Activated T-helper 1 cell treated with Interleukin-2 at 50 U/mL for 16 hours (primary cell): Measurements from ENCODE around the gene FITM1.

Experiments
- DNase-seq: peaks from one replicate; pipeline ENCODE4 v3.0.0-alpha.2; 2020; ENCODE audit warnings: low read depth

FITM1 gene

DNA sequence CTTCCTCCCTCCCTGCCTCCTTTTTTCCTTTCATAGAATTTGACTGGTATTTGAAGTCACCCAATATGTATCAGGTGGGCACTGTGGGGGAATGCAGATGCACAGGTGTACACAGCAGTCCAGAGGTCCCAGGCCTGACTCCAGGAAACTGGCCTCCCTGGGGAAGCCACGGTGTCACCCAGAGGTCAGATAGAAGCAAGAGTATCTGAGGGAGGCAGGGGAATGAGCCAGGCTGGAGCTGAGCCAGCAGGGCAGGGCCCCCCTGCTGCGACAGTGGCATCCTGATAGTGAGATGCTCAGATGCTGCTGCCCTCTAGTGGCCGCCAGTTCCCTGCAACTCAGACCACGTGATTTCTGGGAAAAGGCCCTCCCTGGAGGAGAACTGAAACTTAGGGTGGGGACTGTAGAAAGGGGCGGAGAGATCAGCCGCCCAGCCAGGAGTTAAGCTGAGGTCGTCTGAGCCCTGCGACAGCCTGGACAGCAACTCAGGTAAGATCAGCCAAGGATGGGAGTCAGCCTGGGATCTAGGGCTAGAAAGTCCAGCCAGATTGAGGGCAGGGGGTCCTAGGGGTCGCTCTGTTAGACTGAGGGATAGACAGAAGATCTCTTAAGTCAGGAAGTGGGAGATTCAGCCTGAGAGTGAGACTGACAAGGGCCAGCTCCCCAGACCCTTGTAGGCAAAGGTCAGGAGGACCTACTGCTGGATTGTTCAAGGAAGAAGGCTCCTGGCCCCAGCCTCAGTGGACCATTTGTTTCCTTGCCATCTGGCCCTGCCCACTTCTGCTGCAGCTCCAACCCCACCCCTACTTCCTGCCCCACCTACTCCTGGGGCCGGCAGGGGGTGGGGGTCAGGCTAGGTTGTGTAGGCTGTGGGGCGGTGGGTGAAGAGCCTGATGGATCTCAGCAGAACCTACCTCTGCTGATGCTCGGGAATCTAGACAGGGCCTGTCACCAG is 30.7 kb downstream of the FITM1 start, which contains the start of gene IRF9:
IRF9 (plus strand) TSS at position 416 of the 955 bp plus-strand sequence. CDS start 880 bp downstream, outside the sequence.
- peak; percentile 92 for DNase-seq

DNA sequence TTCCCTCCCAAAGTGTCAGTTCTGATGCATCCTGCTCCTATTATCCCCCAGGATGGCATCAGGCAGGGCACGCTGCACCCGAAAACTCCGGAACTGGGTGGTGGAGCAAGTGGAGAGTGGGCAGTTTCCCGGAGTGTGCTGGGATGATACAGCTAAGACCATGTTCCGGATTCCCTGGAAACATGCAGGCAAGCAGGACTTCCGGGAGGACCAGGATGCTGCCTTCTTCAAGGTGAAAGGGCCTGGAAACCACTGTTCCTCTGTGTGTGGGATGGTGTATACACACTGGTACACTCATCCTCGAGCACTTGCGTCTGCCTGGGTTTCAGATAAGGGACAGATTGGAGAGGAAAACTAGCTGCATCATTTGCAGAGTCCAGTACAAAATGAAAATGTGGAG is 31.6 kb downstream of the FITM1 start:
- no peak for DNase-seq

GRCh38 chr14:24164518-24164991 is 34.1 kb downstream of the FITM1 start:
- no peak for DNase-seq

DNA sequence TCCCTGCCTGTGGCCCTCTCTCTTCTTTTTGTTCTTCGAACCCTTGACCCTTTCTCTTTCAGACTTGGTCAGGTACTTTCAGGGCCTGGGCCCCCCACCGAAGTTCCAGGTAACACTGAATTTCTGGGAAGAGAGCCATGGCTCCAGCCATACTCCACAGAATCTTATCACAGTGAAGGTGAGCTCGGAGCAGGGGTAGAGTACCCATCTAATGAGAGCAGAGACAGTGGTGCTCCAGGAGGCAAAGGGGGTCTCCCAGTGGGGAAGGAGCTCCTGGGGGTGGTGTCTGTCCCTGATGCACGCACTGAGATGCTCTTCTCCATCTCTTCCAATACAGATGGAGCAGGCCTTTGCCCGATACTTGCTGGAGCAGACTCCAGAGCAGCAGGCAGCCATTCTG is 35.3 kb downstream of the FITM1 start:
- DNase-seq, result no peak

DNA sequence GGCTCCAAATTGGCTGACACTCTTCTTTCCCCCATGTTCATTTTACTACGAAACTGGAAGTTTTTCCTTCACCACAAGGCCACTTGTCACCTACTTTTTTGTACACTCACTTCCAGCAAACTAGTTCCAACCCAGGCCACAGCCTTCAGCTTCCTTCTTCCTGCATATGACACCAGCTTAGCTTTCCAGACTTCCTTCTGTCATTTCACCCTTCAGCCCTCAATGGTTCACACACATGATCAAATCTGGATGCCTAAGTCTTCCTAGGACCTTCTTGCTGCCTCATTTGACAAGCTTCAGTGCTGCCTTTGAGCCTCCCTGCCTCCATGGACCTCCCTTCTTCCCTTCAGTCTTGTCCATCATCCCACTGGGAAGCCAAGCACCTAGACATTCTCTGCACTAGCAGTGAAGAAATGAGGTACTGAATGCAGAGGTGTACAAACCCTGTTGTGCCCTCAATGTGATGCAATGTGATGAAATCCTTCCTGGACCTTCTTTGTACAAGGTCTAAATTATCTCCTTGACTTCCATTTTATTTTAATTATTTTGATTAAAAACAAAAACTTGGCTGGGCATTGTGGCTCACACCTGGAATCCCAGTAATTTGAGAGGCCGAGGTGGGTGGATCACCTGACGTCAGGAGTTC is 37.1 kb downstream of the FITM1 start:
- no peak for DNase-seq

GRCh38 chr14:24171422-24172260 is 41.2 kb downstream of the FITM1 start, which contains the start of gene REC8:
TSS of gene REC8 (plus strand) at chr14:24172080. CDS start at chr14:24172553, 473 bp downstream.
- peak; percentile 49 for DNase-seq

GRCh38 chr14:24172261-24172860 is 41.9 kb downstream of the FITM1 start:
- no peak for DNase-seq

- DNase-seq, result no peak
Observed at GRCh38 chr14:24172871-24173281, 42.4 kb downstream of the FITM1 start.

- DNase-seq, result no peak
Observed at GRCh38 chr14:24176599-24176998, 46.1 kb downstream of the FITM1 start.

GRCh38 chr14:24177041-24177825 is 46.8 kb downstream of the FITM1 start:
- no peak for DNase-seq

DNA sequence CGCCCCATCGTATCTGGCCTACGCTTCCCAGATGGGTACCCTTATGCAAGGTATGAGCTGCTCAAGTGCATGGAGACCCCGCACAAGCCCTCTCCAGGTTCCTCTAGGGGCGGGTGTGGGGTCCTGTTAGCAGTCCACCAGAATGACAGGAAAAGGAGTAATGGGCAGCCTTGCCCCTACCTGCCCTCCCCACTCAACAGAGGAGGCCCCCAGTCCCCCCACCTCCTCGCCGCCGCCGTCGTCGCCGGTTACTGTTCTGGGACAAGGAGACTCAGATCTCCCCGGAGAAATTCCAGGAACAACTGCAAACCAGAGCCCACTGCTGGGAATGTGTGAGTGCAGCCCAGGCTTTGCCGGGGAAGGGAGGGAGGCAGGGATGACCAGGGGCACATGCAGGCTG is 47.4 kb downstream of the FITM1 start:
- no peak for DNase-seq

DNA sequence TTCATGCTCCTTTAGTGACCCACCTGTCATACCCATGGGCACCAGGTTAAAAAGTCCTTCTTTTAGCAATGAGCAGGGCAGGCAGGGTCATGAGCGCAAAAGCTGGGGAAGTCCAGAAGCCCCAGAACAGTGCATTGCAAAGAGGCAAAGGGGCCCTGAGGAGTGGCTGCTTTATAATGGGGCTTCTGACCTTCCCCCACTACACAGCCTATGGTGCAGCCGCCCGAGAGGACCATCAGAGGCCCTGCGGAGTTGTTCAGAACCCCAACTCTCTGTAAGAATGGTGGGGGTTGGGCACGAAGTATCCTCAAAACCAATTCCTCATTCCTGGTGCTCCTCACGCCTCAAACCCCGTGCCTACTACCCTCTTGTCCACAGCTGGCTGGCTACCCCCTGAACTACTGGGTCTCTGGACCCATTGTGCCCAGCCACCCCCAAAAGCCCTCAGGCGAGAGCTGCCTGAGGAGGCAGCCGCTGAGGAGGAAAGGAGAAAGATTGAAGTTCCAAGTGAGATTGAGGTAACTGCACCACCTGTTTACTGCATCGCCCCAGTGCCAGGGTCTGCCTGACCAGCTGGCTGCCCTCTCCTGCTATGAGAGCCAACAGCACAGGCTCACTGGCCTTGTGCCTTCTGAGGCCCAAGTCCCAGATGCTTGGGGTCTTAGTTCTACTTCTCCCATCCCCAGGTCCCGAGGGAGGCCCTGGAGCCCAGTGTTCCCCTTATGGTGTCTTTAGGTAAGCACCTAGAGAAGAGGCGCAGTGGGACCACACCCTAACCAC is 48.1 kb downstream of the FITM1 start:
- no peak for DNase-seq

DNA sequence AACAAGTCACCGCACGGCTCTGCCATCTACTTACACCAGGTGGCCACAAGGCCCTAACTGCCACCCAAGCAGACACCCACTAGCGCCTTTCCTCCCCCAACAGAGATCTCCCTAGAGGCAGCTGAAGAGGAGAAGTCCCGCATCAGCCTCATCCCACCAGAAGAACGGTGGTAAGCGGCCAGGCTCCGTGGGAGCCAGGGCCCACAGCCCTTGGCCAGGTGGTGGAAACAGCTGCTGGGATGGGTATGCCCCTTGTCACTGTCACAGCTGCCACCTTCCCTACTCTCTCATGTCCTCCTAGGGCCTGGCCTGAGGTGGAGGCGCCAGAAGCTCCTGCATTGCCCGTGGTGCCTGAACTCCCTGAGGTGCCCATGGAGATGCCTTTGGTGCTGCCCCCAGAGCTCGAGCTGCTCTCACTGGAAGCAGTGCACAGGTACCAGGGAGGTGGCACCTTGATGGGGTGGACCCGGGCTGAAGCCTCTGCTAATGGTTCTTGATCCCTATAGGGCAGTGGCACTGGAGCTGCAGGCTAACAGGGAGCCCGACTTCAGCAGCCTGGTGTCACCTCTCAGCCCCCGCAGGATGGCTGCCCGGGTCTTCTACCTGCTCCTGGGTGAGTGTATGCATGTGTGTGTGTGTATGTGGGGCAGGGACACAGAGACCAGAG is 49.0 kb downstream of the FITM1 start:
- no peak for DNase-seq

DNA sequence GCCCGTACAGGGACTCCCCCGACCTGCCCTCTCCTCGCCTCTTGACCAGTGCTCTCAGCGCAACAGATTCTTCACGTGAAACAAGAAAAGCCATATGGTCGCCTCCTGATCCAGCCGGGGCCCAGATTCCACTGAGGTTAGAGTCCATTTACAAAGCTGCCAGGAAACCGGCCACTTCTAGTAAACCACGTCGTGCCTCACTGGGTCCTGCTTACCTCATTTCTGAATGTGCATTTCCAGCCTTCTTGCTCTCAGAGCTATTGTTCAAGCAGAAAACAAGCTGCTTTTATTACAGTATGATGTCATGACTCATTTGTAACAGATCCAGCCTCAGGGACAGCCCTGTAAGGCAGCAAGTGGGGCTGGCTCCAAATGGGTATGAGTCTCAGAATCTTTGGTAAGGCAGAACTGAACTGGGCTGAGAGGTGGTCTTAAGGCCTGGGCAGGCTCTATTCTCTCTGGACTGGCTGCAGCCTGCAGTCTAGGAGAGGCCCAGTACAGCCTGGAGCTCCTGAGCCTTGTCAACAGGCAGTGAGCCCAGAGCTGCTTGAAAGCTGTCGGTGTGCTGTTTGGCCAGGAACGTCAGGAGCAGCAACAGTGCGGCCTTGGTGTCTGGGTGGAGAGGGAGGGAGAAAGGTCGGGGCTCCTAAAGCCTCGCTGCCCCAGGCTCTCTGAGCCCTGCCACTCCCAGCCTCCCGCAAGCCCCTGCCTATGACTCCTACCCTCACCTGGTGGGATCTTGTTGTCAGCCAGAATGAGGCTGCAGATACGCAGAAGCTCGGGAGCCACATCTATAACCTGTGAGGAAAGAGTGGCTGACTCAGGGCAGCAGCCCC is 49.7 kb downstream of the FITM1 start:
- no peak for DNase-seq

GRCh38 chr14:24181371-24182077 is 51.1 kb downstream of the FITM1 start:
- no peak for DNase-seq
